Astrocyte (in vitro differentiated cells and primary cell): Measurements from ENCODE around the gene SLC38A10.

Source experiments
- CTCF ChIP-seq: IDR thresholded peaks from 2 replicates; pipeline ENCODE4 v1.5.1; 2011; ENCODE audit warnings: low read depth, mild to moderate bottlenecking, inconsistent platforms, low read length, moderate library complexity; ENCODE audit not compliant: insufficient read depth
- EZH2 ChIP-seq: IDR thresholded peaks from 2 replicates; pipeline ENCODE4 v1.6.1; 2012; ENCODE audit warnings: mild to moderate bottlenecking, low read length, inconsistent platforms; ENCODE audit not compliant: insufficient read depth

- TF ChIP-seq CTCF, result no peak
- TF ChIP-seq EZH2, result no peak
These were observed 7.8 kb upstream of the SLC38A10 start for GRCh38 chr17:81302861-81303333.
